Measurements from ENCODE around the gene EML4. TPM values are rescaled to one million over a fixed set of nuclear protein-coding genes. Genes with fewer than 3 reads are reported as not detected.

Gene EML4
- total and polyA plus RNA-seq, 9 of the 15 experiments (the other 6 are each of a cell fraction or from before 2014, with no cell fraction given), result 14.7 to 48.3 (median 36.5) TPM

DNA sequence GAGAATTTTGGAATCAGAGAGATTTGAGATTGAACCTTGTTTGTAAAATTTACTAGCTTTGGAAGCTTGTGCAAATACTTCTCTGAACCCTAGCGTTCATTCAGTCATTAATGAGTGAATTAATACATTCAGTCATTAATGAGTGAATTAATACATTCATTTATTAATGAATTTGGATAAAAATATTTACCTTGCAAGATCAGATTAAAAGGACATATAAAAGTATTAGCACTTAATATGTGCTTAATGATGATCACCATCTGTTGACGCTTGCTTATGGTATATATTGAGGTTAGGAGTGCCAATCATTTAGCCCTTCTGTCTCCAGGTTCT is 26.9 kb downstream of the EML4 start (continued):
- TF ChIP-seq HDAC3 (IDR thresholded peaks at IDR 0.05; ENCODE audit: borderline replicate concordance, partially characterized antibody) (no peak), ATF7 (IDR thresholded peaks at IDR 0.05) (no peak), ZNF224 (CRISPR knock-in tag; IDR thresholded peaks at IDR 0.05) (0 out of 2 replicates have a peak, but pooled peaks have one; percentile 35), KAT8 (IDR thresholded peaks at IDR 0.05; ENCODE audit: low read depth) (no peak), KLF16 (IDR thresholded peaks at IDR 0.05) (no peak), GTF2F1 (IDR thresholded peaks at IDR 0.05; ENCODE audit: low read depth, low read length) (no peak), DPF2 (IDR thresholded peaks at IDR 0.05) (no peak), ERF (CRISPR knock-in tag; IDR thresholded peaks at IDR 0.05) (no peak), YBX1 (IDR thresholded peaks at IDR 0.05) (no peak), TBL1XR1 (IDR thresholded peaks at IDR 0.05; ENCODE audit: low read length in 2 of 2) (no peak)
- TF ChIP-seq, protein P1, sequence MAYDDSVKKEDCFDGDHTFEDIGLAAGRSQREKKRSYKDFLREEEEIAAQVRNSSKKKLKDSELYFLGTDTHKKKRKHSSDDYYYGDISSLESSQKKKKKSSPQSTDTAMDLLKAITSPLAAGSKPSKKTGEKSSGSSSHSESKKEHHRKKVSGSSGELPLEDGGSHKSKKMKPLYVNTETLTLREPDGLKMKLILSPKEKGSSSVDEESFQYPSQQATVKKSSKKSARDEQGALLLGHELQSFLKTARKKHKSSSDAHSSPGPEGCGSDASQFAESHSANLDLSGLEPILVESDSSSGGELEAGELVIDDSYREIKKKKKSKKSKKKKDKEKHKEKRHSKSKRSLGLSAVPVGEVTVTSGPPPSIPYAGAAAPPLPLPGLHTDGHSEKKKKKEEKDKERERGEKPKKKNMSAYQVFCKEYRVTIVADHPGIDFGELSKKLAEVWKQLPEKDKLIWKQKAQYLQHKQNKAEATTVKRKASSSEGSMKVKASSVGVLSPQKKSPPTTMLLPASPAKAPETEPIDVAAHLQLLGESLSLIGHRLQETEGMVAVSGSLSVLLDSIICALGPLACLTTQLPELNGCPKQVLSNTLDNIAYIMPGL (CRISPR knock-in tag; IDR thresholded peaks at IDR 0.05), result no peak
- TF ChIP-seq, protein P2, sequence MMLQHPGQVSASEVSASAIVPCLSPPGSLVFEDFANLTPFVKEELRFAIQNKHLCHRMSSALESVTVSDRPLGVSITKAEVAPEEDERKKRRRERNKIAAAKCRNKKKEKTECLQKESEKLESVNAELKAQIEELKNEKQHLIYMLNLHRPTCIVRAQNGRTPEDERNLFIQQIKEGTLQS (IDR thresholded peaks at IDR 0.05), result no peak
- TF ChIP-seq, protein P2 (CRISPR knock-in tag; conservative IDR thresholded peaks at IDR 0.05), result peak; percentile 22; the same call in 1 of the 2 replicates
- TF ChIP-seq, protein P3, sequence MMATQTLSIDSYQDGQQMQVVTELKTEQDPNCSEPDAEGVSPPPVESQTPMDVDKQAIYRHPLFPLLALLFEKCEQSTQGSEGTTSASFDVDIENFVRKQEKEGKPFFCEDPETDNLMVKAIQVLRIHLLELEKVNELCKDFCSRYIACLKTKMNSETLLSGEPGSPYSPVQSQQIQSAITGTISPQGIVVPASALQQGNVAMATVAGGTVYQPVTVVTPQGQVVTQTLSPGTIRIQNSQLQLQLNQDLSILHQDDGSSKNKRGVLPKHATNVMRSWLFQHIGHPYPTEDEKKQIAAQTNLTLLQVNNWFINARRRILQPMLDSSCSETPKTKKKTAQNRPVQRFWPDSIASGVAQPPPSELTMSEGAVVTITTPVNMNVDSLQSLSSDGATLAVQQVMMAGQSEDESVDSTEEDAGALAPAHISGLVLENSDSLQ (IDR thresholded peaks at IDR 0.05), result peak; percentile 89
